Stimulated activated CD4-positive, alpha-beta T cell treated with anti-CD3 and anti-CD28 coated beads, Interleukin-4, amount 100 ng/mL, for 48 hours (primary cell): ENCODE data around the gene SPSB4.
A peak's percentile ranks its signal among the peaks of the same experiment; 100 is the strongest.
"Not testable (repeated sequence)": the region's sequence is repeated elsewhere in the genome, so short reads cannot be mapped to it uniquely, and the experiment has no call there.

Source experiments
- DNase-seq, 2 donors: peaks; one replicate each; pipeline ENCODE4 v3.0.0-alpha.2; 2020; ENCODE audit warnings: low read depth in 2 of 2

SPSB4 gene

GRCh38 chr3:141050576-141051442 lies at the start of gene SPSB4:
Gene SPSB4, plus strand, starts transcription at chr3:141051347. Its CDS starts 14,758 bp downstream, at chr3:141066105.
- DNase-seq: peak in 1 of 2 donors; percentile 15

GRCh38 chr3:141006344-141006743 lies 44.8 kb upstream of the SPSB4 start:
- DNase-seq: no peak

GRCh38 chr3:141009496-141009895 lies 41.7 kb upstream of the SPSB4 start:
- no peak for DNase-seq

GRCh38 chr3:141011232-141011996 lies 39.7 kb upstream of the SPSB4 start:
- peak; percentile 72 to 83 for DNase-seq

- DNase-seq: no peak
Observed at GRCh38 chr3:141011997-141012262, 39.2 kb upstream of the SPSB4 start.

- DNase-seq: no peak
Observed at GRCh38 chr3:141012571-141012970, 38.6 kb upstream of the SPSB4 start.

GRCh38 chr3:141015481-141015880 lies 35.7 kb upstream of the SPSB4 start:
- no peak for DNase-seq

GRCh38 chr3:141017366-141018322 lies 33.5 kb upstream of the SPSB4 start:
- DNase-seq: not testable (repeated sequence)

- no peak for DNase-seq
Observed at GRCh38 chr3:141019244-141019643, 31.9 kb upstream of the SPSB4 start.

GRCh38 chr3:141020143-141020830 lies 30.9 kb upstream of the SPSB4 start:
- DNase-seq: no peak

- no peak for DNase-seq
Observed at GRCh38 chr3:141021261-141021660, 29.9 kb upstream of the SPSB4 start.

- no peak for DNase-seq
Observed at GRCh38 chr3:141030296-141030695, 20.9 kb upstream of the SPSB4 start.

- DNase-seq: no peak
Observed at GRCh38 chr3:141039589-141039988, 11.6 kb upstream of the SPSB4 start.

GRCh38 chr3:141044695-141045641 lies 6.2 kb upstream of the SPSB4 start:
- no peak for DNase-seq

- DNase-seq: no peak
Observed at GRCh38 chr3:141045849-141046248, 5.3 kb upstream of the SPSB4 start.

GRCh38 chr3:141047168-141047567 lies 4.0 kb upstream of the SPSB4 start:
- no peak for DNase-seq

GRCh38 chr3:141049681-141050080 lies 1.5 kb upstream of the SPSB4 start:
- DNase-seq: no peak

- no peak for DNase-seq
Observed at GRCh38 chr3:141051443-141052200, 475 bp downstream of the SPSB4 start.
